ENCODE measurements around the gene KLHL29. TPM values are rescaled to one million over a fixed set of nuclear protein-coding genes. Genes with fewer than 3 reads are reported as not detected.
"Not testable (repeated sequence)": the region's sequence is repeated elsewhere in the genome, so short reads cannot be mapped to it uniquely, and the experiment has no call there.

KLHL29 gene
- total RNA-seq, 1 experiment from 2014 or later = 34.1 TPM

DNA sequence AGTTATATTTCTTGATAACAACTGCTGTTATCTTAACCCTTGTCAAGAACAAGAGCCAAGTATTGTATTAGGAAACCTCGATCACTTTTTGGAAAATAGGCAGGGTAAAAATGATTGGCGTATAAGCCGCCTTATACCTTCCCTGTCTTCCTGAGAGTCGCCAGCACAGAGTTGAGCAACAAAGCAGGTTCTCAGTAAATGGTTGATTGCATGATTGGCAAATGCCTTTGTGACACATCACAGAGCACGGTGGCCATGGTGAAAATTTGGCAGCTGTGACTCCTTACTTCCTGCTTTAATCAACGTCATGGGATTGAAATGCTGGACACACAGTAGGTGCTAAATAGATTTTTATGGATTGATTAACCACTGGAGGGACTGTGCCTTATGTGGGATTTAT, 3.9 kb upstream of the KLHL29 start:
- peak overlapping the region; percentile 52 for H3K27ac ChIP-seq
- H3K4me1 ChIP-seq = peaks cover 30% of the 10 kb centered on the region
- peak overlapping the region; percentile 3; the same call in 1 of the 2 replicates for H3K4me3 ChIP-seq
- H3K9me3 ChIP-seq (replicated peaks) = no peaks in the 10 kb centered on the region
- H3K36me3 ChIP-seq = no peaks in the 10 kb centered on the region
- peak; percentile 76 to 81 for DNase-seq
- no peaks in the 10 kb centered on the region for H3K27me3 ChIP-seq

DNA sequence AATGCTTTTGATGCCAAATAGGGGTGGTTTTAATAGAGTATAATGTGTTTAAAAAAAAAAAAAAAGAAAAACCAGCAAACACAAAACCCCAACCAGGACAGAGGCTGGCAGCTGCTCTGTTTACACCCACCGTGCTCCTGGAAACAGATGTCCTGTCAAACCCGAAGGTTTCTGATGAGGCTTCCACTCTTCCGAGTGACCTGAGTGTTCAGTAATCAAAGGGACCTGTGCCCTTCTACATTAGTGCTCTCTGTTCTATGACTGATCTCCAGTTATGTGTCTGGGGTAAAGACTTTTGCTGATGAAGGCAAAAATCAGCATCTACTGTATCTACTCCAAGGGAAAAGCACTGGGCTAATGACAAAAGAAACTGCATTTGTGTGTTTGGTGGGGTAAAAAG, 3.5 kb upstream of the KLHL29 start:
- no peaks in the 10 kb centered on the region for H3K36me3 ChIP-seq
- H3K9me3 ChIP-seq (replicated peaks) = no peaks in the 10 kb centered on the region
- H3K4me3 ChIP-seq = no peak overlapping the region
- peak; percentile 45 to 70 for DNase-seq
- peak overlapping the region; percentile 52 for H3K27ac ChIP-seq
- H3K4me1 ChIP-seq = peaks cover 30% of the 10 kb centered on the region
- H3K27me3 ChIP-seq = no peaks in the 10 kb centered on the region

DNA sequence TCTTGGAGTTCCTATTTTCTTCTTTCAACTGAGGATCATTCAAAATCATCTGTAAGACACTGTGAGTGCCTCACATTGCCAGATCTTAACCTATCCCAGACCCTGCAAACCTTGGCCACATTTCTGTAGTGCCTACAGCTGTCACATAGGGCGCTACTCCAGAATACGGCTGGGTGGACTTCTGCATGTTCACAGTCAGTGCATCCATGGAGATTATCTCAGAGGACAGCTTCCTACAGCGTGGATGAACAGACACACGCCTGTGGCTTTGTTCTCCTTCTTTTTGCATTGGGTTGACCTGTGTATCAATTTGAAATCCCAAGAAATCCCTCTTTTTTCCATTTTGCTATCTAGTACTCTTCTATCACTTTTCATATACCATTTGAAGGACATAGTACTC, 1.9 kb upstream of the KLHL29 start:
- Histone ChIP-seq H3K27me3 (no peaks in the 10 kb centered on the region), H3K36me3 (peaks cover 6% of the 10 kb centered on the region; the same call in 1 of the 2 replicates), H3K27ac (no peak overlapping the region), H3K4me3 (no peak overlapping the region), H3K4me1 (peaks cover 36% of the 10 kb centered on the region), H3K9me3 (replicated peaks) (no peaks in the 10 kb centered on the region)
- peak in 1 of 2 experiments; percentile 55 for DNase-seq

DNA sequence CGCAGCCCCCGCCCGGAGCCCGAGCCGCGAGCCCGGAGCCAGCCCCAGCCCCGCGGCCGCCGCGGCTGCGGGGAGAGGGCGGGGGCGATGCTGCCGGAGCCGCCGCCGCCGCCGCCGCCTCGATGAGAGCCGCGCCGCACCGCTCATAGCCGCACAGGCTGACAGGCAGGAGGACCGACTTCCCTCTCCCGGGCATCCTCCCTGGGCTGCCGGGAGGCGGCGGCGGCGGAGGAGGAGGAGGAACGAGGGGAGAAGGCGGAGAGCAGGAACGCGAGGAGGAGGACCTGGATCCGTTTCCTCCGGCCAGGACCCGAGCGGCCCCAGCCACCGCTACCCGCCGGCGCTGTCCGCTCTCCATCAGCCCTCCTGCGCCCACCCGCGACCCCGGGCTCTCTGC, 370 bp downstream of the KLHL29 start:
- H3K27ac ChIP-seq = no peak overlapping the region
- peaks cover 41% of the 10 kb centered on the region for H3K4me1 ChIP-seq
- peak; percentile 57 to 58 for DNase-seq
- H3K9me3 ChIP-seq (replicated peaks) = no peaks in the 10 kb centered on the region
- peak overlapping the region; percentile 93 for H3K4me3 ChIP-seq
- H3K27me3 ChIP-seq = no peaks in the 10 kb centered on the region
- peaks cover 10% of the 10 kb centered on the region; the same call in 1 of the 2 replicates for H3K36me3 ChIP-seq

DNA sequence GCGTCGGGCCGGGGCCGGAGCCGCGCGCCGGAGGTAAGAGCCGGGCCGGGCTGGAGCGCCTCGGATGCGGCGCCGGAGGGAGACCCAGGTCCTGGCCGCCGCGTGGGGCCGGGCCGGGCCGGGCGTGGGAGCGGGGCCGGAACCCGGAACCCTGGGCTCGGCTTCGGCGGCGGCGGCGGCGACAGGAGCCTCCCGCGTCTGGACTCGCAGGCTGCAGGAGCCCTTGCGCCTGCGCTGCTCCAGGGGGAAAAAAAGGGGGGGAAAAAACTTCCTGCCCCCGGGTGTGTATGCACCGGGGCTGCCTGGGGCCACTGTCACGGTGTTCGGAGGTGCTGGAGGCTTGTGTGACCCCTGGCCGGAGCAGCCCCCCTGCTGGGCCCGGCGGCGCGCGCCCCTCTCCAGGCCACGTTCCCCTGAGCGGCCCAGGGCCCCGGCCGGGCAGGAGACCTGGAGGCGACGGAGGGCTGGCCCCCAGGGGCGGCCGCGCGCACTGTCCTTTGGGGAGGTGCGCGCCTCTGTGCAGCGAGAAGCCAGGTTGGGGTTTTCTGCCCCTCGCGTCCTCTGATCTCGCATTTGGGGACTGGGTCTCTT, 864 bp downstream of the KLHL29 start:
- Histone ChIP-seq H3K9me3 (replicated peaks) (no peaks in the 10 kb centered on the region), H3K36me3 (peaks cover 12% of the 10 kb centered on the region; the same call in 1 of the 2 replicates), H3K27me3 (no peaks in the 10 kb centered on the region), H3K4me3 (peak overlapping the region; percentile 93), H3K4me1 (peaks cover 38% of the 10 kb centered on the region), H3K27ac (peak overlapping the region; percentile 40; the same call in 1 of the 2 replicates)
- DNase-seq = peak; percentile 50 to 58

DNA sequence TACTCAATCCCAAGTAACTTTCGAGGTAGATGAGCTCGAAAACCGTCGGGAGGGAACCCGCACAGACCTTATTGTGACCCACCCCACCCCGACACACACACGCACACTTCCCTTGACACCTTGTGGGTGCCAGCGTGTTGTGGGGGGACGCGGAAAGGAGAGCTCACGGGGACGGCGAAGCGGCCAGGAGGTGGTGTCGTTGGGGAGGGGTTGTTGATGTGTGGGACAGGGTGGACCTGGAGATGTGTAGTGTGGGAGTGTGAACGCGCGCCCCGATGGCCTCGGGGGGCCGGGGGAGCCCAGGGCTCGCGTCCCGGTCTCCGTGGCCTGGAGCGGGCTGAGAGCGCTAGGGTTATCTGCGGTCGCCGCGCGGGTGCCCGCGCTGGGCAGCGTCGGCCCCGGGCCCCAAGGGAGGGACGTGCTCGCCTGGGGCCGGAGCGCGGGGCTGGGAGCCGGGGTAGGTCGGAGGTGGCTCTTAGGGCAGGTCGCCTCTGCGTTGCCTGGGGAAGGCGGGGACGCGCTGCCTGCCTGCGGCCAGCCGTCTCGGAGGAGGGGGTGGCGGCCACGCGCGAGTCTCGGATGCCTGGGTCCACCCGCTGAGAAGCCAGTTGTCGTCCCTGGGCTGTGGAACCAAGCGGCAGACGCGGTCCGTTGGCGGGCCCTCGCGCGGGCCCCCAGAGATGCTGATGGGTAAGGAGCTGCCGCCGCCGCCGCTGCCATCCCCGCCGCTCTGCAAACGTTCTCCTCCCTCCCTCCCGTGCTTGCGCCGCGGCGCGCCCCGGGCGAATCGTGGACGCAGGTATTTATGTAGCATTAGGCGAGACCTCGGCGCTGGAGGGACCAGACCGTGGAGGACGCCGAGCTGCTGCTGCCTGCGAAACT, 1.6 kb downstream of the KLHL29 start:
- Histone ChIP-seq H3K4me3 (peak overlapping the region; percentile 93), H3K9me3 (replicated peaks) (no peaks in the 10 kb centered on the region), H3K36me3 (peaks cover 16% of the 10 kb centered on the region; the same call in 1 of the 2 replicates), H3K27ac (peak overlapping the region; percentile 40; the same call in 1 of the 2 replicates), H3K27me3 (no peaks in the 10 kb centered on the region), H3K4me1 (peaks cover 34% of the 10 kb centered on the region)
- DNase-seq = peak; percentile 57 to 60

DNA sequence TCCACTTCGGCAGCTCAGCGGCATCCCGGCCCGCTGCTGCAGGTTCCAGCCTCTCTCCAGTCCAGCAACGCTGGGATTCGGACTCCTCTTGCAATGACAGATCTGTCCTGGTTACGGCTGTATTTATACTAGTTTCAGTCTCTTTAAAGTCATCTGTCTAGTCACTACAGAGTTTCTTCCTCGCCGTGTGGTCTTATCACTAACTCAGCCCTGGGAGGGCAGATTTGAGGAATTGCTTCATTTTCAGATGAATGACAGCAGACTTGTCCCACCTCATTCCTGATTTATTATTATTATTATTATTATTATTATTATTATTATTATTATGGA, 2.2 kb downstream of the KLHL29 start:
- Histone ChIP-seq H3K27ac (no peak overlapping the region), H3K36me3 (peaks cover 16% of the 10 kb centered on the region; the same call in 1 of the 2 replicates), H3K27me3 (no peaks in the 10 kb centered on the region), H3K9me3 (replicated peaks) (no peaks in the 10 kb centered on the region), H3K4me1 (peaks cover 28% of the 10 kb centered on the region), H3K4me3 (peak overlapping the region; percentile 93)
- peak in 1 of 2 experiments; percentile 66 for DNase-seq

DNA sequence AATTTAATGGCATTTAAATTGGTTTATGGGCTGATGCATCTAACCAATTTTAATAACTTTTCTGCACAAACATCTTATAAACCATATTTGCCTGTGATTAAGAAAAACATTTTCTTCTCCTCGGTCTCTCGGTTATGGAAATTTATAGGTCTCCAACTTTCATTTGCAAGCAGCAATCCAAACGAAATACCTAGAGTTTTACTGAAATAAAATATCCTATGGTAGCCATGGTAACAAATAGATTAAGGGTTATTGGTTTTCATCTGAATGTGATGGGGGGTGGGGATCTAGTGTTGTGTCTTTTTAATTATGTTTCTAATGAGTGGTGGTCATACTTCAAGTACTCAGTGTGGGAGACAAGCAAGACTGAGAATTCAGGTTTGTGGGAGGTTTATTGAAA, 2.9 kb downstream of the KLHL29 start:
- Histone ChIP-seq H3K4me3 (peak overlapping the region; percentile 93), H3K9me3 (replicated peaks) (no peaks in the 10 kb centered on the region), H3K36me3 (peaks cover 20% of the 10 kb centered on the region; the same call in 1 of the 2 replicates), H3K4me1 (peaks cover 27% of the 10 kb centered on the region), H3K27ac (no peak overlapping the region), H3K27me3 (no peaks in the 10 kb centered on the region)
- DNase-seq = no peak

DNA sequence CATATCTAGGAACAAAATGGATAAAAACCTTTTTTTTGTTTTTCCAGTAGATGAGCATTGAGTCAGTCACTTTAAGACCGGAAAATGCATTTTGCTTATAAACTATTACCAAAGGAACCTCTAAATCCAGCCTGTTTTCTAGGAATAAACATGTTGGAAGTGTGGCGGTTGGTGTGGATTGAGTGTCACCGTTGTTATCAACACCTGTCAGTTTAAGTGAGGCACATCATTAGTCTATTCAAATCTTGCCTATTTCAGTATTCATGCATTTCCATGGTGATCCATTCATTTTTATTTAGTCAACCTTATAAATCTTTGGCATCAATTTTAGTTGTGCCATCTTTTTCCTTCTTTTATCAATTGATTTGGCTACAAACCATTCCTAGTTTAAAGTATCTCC, 3.3 kb downstream of the KLHL29 start:
- no peak for DNase-seq
- no peaks in the 10 kb centered on the region for H3K9me3 ChIP-seq (replicated peaks)
- peaks cover 27% of the 10 kb centered on the region for H3K4me1 ChIP-seq
- H3K27me3 ChIP-seq = no peaks in the 10 kb centered on the region
- no peak overlapping the region for H3K27ac ChIP-seq
- no peak overlapping the region for H3K4me3 ChIP-seq
- H3K36me3 ChIP-seq = peaks cover 21% of the 10 kb centered on the region; the same call in 1 of the 2 replicates

DNA sequence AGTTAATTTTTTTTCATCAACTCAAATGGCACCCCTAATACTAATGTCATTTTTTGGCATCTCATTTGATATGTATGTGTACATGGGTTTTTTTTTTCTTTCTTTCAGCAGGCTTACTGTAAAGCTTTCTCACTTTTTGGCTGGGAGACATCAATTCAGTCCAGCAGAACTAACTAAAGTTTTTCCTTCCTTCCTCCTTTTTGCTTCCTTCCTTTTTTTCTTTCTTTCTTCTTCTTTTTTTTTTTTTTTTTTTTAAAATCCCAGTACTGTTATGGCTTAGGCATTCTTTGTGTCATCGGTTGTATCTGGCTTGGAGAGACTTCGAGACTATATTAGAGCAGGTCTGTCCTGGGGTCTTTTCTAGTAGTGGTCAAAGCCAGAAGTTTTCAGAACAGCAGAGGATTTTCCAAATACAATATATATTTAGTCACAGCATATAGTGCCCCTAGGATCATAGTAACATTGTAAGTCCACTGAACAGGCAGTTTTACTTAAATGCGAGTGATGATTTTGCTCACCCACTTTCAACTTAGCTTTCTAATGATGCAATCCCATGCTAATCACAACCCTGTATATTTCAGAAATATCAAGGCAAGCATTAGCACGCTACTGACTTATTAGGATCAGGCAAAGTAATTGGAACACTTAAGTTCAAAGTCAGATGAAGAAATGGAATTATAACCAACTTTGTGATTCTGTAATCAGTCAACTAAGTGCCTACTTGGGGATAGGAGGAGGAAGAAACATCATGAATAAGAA, 4.0 kb downstream of the KLHL29 start:
- H3K36me3 ChIP-seq = peaks cover 22% of the 10 kb centered on the region; the same call in 1 of the 2 replicates

DNA sequence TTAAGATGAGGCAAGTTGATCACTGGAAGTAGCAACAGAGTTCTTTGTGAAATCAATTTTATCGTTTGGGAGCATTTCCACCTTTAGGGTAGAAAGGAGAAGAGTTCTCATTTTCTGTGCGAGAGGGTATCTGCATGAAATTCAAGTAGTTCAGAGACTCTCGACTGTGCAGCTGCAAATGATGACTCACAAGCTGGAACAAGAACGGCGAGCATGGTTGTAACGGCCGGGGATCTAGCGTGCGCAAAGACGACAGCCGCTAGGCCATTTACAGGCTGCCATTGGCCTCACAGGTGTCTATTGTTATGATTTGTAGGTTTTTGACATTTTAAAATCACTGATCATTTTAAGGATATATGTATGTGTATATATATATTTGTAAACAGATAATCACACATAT, 5.2 kb downstream of the KLHL29 start:
- H3K36me3 ChIP-seq = peaks cover 27% of the 10 kb centered on the region
- no peaks in the 10 kb centered on the region for H3K27me3 ChIP-seq
- H3K9me3 ChIP-seq (replicated peaks) = no peaks in the 10 kb centered on the region
- peaks cover 32% of the 10 kb centered on the region for H3K4me1 ChIP-seq
- DNase-seq = peak; percentile 90 to 93
- peak overlapping the region; percentile 67 for H3K27ac ChIP-seq
- H3K4me3 ChIP-seq = peak overlapping the region; percentile 13

More for the DNA sequence above, 4.0 kb downstream of the KLHL29 start:
- Histone ChIP-seq H3K27ac (no peak overlapping the region), H3K4me3 (no peak overlapping the region), H3K4me1 (peaks cover 27% of the 10 kb centered on the region), H3K9me3 (replicated peaks) (no peaks in the 10 kb centered on the region), H3K27me3 (no peaks in the 10 kb centered on the region)
- DNase-seq = no peak

DNA sequence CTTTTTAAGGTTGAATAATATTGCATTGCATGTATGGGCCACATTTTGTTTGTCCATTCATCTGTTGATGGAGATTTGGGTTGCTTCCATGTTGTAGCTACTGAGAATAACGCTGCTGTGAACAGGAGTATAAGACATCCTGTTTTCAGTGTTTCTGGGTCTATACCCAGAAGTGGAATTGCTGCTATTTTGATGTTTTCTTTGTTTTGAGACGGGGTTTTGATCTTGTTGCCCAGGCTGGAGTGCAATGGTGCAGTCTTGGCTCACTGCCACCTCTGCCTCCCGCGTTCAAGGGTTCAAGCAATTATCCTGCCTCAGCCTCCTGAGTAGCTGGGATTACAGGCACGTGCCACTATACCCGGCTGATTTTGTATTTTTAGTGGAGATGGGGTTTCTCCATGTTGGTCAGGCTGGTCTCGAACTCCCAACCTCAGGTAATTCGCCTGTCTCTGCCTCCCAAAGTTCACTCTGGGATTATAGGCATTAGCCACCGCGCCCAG, 6.3 kb downstream of the KLHL29 start:
- not testable (repeated sequence) for DNase-seq; H3K4me3 ChIP-seq; H3K27me3 ChIP-seq; H3K27ac ChIP-seq; H3K9me3 ChIP-seq (replicated peaks)
- Histone ChIP-seq H3K4me1 (peaks cover 32% of the 10 kb centered on the region), H3K36me3 (peaks cover 27% of the 10 kb centered on the region)

DNA sequence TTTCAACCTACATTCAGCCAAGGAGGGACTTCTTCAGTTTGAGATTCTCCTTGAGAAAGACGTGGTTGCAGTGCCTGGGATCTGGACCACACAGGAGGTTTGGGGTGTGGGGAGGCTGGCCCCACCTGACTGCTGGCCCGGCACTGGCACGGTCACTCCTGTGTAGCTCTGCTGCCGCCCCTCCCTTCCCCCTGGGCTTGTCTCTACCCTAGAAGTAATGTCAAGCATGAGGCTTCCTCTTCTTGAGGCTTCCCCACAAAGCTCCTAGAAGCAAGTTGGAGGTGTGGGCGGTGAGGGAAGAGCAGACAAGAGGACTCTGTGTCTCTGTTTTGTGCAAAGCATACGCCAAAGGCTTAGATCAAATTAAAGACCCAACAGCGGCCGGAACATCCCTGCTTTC, 8.7 kb downstream of the KLHL29 start:
- H3K27me3 ChIP-seq = no peaks in the 10 kb centered on the region
- no peaks in the 10 kb centered on the region for H3K9me3 ChIP-seq (replicated peaks)
- H3K4me1 ChIP-seq = peaks cover 20% of the 10 kb centered on the region
- no peak for DNase-seq
- peaks cover 24% of the 10 kb centered on the region for H3K36me3 ChIP-seq
- no peak overlapping the region for H3K4me3 ChIP-seq
- H3K27ac ChIP-seq = no peak overlapping the region

DNA sequence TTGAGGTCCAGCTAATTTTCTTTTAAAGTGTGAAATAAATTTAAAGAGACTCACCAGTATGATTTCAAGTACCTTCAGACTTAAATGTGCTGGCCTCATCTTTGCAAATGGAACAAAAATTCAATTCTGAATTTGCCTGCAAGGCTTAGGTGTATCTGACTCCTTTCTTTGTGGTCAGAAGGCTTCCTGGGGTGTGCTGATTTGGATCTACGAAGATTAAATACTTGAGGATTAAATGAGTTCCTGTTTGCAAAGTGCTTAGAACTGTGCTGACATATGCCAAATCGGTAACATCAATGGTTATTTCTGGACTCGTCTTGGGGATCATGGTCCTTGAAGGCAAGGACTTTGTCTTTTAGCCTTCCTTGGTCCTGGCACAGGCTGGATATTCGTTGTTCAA, 9.7 kb downstream of the KLHL29 start:
- peaks cover 24% of the 10 kb centered on the region for H3K36me3 ChIP-seq
- DNase-seq = no peak
- H3K9me3 ChIP-seq (replicated peaks) = no peaks in the 10 kb centered on the region
- no peak overlapping the region for H3K4me3 ChIP-seq
- no peak overlapping the region for H3K27ac ChIP-seq
- H3K4me1 ChIP-seq = peaks cover 14% of the 10 kb centered on the region
- H3K27me3 ChIP-seq = no peaks in the 10 kb centered on the region
